HepG2 (cell line): ENCODE results near the gene TMUB1.

ENCODE experiments used
- EP300 ChIP-seq, 3 experiments: sonication (generic) in 1 of 3; formaldehyde crosslinking in 1 of 3; IDR thresholded peaks; 2 replicates each; pipeline versions ENCODE4 v1.5.1 to v1.6.1; 2011 to 2020; ENCODE audit warnings: low read depth in 2 of 3, low read length in 2 of 3, borderline replicate concordance in 1 of 3, improper control_type of control experiment in 1 of 3, mild to moderate bottlenecking in 1 of 3, missing genetic modification reagents in 1 of 3, moderate library complexity in 1 of 3
- FOXA1 ChIP-seq, 2 experiments: fragments of 450-650 bp in 1 of 2; sonication (generic) in 1 of 2; formaldehyde crosslinking in 1 of 2; IDR thresholded peaks; 2 replicates each; pipeline versions ENCODE4 v1.4.0 to v1.6.1; 2016 to 2020; ENCODE audit warnings: missing genetic modification reagents in 1 of 2
- JUND ChIP-seq: sonication (generic); formaldehyde crosslinking; IDR thresholded peaks from 2 replicates; pipeline ENCODE4 v1.8.0; 2022; ENCODE audit warnings: mild to moderate bottlenecking, missing genetic modification reagents
- NFE2 ChIP-seq: sonication (generic); formaldehyde crosslinking; IDR thresholded peaks from 2 replicates; pipeline ENCODE4 v1.4.0; 2020; ENCODE audit warnings: missing genetic modification reagents
- POLR2A ChIP-seq, 2 experiments: IDR thresholded peaks; 2 replicates each; pipeline ENCODE4 v1.6.1; 2011; ENCODE audit warnings: low read depth in 2 of 2, low read length in 2 of 2, mild to moderate bottlenecking in 1 of 2, moderate library complexity in 1 of 2; ENCODE audit not compliant: insufficient read depth in 1 of 2
- POLR2AphosphoS5 ChIP-seq: IDR thresholded peaks from 2 replicates; pipeline ENCODE4 v1.6.1; 2012; ENCODE audit warnings: low read depth, low read length
- SMC3 ChIP-seq: IDR thresholded peaks from 2 replicates; pipeline ENCODE4 v1.6.1; 2011; ENCODE audit warnings: low read length, improper control_type of control experiment
- ZNF225 ChIP-seq: sonication (generic); formaldehyde crosslinking; IDR thresholded peaks from 2 replicates; pipeline ENCODE4 v1.4.0; 2020; ENCODE audit warnings: mild to moderate bottlenecking, missing genetic modification reagents
- ZNF274 ChIP-seq: sonication (generic); formaldehyde crosslinking; IDR thresholded peaks from 2 replicates; pipeline ENCODE4 v1.5.1; 2020; ENCODE audit warnings: mild to moderate bottlenecking, missing genetic modification reagents
- TF ChIP-seq, protein P1 (sequence below): sonication (generic); formaldehyde crosslinking; IDR thresholded peaks from 2 replicates; pipeline ENCODE4 v1.4.0; 2020; ENCODE audit warnings: low read depth, mild to moderate bottlenecking, missing genetic modification reagents
- TF ChIP-seq, protein P2 (sequence below): IDR thresholded peaks from 2 replicates; pipeline ENCODE4 v1.6.1; 2012; ENCODE audit warnings: inconsistent platforms
- TF ChIP-seq, protein P3 (sequence below): sonication (generic); formaldehyde crosslinking; IDR thresholded peaks from 2 replicates; pipeline ENCODE4 v1.5.0; 2020; ENCODE audit warnings: mild to moderate bottlenecking, missing genetic modification reagents, moderate library complexity
- TF ChIP-seq, protein P4 (sequence below): sonication (generic); formaldehyde crosslinking; IDR thresholded peaks from 2 replicates; pipeline ENCODE4 v1.8.0; 2022; ENCODE audit warnings: missing genetic modification reagents, mild to moderate bottlenecking, borderline replicate concordance

DNA sequence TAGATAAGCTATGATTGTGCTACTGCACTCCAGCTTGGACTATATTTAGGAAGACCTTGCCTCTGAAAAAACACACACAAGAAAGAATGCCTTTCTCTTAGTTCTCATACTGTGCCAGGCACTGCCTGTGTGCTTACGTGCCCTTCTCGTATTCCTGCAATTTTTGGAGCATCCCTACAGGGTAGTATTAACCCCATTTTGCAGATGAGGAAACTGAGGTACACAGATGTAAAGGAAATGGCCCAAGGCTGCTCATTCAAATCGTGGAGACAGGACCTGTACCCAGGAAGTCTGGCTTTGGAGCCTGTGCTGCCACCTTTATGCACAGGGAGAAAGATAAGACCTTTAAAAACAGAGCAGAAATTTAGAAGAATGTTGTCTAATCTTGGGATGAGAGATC, 19.7 kb upstream of the TMUB1 start:
- TF ChIP-seq SMC3 (no peak), JUND (CRISPR knock-in tag) (no peak), FOXA1 (IDR thresholded peaks at IDR 0.05) (no peak), FOXA1 (CRISPR knock-in tag; IDR thresholded peaks at IDR 0.05) (no peak), ZNF225 (CRISPR knock-in tag) (no peak), POLR2A (IDR thresholded peaks at IDR 0.05; ENCODE audit: insufficient read depth in 1 of 2, low read depth in 2 of 2, low read length in 2 of 2) (no peak), EP300 (IDR thresholded peaks at IDR 0.05; ENCODE audit: low read depth in 2 of 2, low read length in 2 of 2) (no peak), EP300 (CRISPR knock-in tag; IDR thresholded peaks at IDR 0.05; ENCODE audit: borderline replicate concordance) (no peak), ZNF274 (CRISPR knock-in tag) (no peak), POLR2AphosphoS5 (no peak), NFE2 (CRISPR knock-in tag) (no peak)
- TF ChIP-seq, protein P1, sequence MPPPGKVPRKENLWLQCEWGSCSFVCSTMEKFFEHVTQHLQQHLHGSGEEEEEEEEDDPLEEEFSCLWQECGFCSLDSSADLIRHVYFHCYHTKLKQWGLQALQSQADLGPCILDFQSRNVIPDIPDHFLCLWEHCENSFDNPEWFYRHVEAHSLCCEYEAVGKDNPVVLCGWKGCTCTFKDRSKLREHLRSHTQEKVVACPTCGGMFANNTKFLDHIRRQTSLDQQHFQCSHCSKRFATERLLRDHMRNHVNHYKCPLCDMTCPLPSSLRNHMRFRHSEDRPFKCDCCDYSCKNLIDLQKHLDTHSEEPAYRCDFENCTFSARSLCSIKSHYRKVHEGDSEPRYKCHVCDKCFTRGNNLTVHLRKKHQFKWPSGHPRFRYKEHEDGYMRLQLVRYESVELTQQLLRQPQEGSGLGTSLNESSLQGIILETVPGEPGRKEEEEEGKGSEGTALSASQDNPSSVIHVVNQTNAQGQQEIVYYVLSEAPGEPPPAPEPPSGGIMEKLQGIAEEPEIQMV (CRISPR knock-in tag) = no peak
- TF ChIP-seq, protein P2, sequence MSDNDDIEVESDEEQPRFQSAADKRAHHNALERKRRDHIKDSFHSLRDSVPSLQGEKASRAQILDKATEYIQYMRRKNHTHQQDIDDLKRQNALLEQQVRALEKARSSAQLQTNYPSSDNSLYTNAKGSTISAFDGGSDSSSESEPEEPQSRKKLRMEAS = no peak
- TF ChIP-seq, protein P3, sequence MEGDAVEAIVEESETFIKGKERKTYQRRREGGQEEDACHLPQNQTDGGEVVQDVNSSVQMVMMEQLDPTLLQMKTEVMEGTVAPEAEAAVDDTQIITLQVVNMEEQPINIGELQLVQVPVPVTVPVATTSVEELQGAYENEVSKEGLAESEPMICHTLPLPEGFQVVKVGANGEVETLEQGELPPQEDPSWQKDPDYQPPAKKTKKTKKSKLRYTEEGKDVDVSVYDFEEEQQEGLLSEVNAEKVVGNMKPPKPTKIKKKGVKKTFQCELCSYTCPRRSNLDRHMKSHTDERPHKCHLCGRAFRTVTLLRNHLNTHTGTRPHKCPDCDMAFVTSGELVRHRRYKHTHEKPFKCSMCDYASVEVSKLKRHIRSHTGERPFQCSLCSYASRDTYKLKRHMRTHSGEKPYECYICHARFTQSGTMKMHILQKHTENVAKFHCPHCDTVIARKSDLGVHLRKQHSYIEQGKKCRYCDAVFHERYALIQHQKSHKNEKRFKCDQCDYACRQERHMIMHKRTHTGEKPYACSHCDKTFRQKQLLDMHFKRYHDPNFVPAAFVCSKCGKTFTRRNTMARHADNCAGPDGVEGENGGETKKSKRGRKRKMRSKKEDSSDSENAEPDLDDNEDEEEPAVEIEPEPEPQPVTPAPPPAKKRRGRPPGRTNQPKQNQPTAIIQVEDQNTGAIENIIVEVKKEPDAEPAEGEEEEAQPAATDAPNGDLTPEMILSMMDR (CRISPR knock-in tag) = no peak
- TF ChIP-seq, protein P4, sequence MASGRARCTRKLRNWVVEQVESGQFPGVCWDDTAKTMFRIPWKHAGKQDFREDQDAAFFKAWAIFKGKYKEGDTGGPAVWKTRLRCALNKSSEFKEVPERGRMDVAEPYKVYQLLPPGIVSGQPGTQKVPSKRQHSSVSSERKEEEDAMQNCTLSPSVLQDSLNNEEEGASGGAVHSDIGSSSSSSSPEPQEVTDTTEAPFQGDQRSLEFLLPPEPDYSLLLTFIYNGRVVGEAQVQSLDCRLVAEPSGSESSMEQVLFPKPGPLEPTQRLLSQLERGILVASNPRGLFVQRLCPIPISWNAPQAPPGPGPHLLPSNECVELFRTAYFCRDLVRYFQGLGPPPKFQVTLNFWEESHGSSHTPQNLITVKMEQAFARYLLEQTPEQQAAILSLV (CRISPR knock-in tag) = no peak
